KBM-7 (cell line): ENCODE results near the gene IYD.
"Not testable (repeated sequence)": the region's sequence is repeated elsewhere in the genome, so short reads cannot be mapped to it uniquely, and the experiment has no call there.

Experiments
- DNase-seq: peaks from one replicate; pipeline ENCODE4 v3.0.0-alpha.2; 2015
- in situ Hi-C: fragments of 300-500 bp; cut with MboI; formaldehyde crosslinking; loops from 2 replicates; pipeline ENCODE4 v1.14.3; 2020; ENCODE audit warnings: low sequenced_read_pairs, low pct_unique_long_range_greater_than_20kb, mixed read lengths

The IYD gene

GRCh38 chr6:150417899-150418826, 49.4 kb downstream of the IYD start:
- peak; percentile 72 for DNase-seq
- in situ Hi-C loops = loop anchor here (25.0 kb wide), 1 partner anchor 394 kb away; no protein-coding TSS in a partner anchor

GRCh38 chr6:150418827-150419594, 50.2 kb downstream of the IYD start:
- peak; percentile 67 for DNase-seq
- in situ Hi-C loops = loop anchor here (25.0 kb wide), 1 partner anchor 393 kb away; no protein-coding TSS in a partner anchor

- in situ Hi-C loops = loop anchor here (25.0 kb wide), 1 partner anchor 392 kb away; no protein-coding TSS in a partner anchor
- no peak for DNase-seq
Observed at GRCh38 chr6:150420428-150420827, 51.6 kb downstream of the IYD start.

GRCh38 chr6:150420926-150421325, 52.1 kb downstream of the IYD start:
- in situ Hi-C loops = loop anchor here (25.0 kb wide), 1 partner anchor 391 kb away; no protein-coding TSS in a partner anchor
- DNase-seq = no peak

GRCh38 chr6:150425508-150425907, 56.7 kb downstream of the IYD start:
- DNase-seq = no peak
- in situ Hi-C loops = no loop called here

GRCh38 chr6:150426198-150426597, 57.4 kb downstream of the IYD start:
- DNase-seq = no peak
- in situ Hi-C loops = no loop called here

GRCh38 chr6:150427037-150427602, 58.3 kb downstream of the IYD start:
- in situ Hi-C loops = no loop called here
- DNase-seq = no peak

- in situ Hi-C loops = no loop called here
- no peak for DNase-seq
Observed at GRCh38 chr6:150427843-150428242, 59.0 kb downstream of the IYD start.

- in situ Hi-C loops = no loop called here
- DNase-seq = no peak
Observed at GRCh38 chr6:150430815-150431214, 62.0 kb downstream of the IYD start.

- DNase-seq = no peak
- in situ Hi-C loops = no loop called here
Observed at GRCh38 chr6:150435360-150435759, 66.5 kb downstream of the IYD start.

- DNase-seq = peak; percentile 7
- in situ Hi-C loops = no loop called here
Observed at GRCh38 chr6:150435832-150436231, 67.0 kb downstream of the IYD start.

GRCh38 chr6:150439373-150439772, 70.6 kb downstream of the IYD start:
- DNase-seq = no peak
- in situ Hi-C loops = no loop called here

- no peak for DNase-seq
- in situ Hi-C loops = no loop called here
Observed at GRCh38 chr6:150443621-150444020, 74.8 kb downstream of the IYD start.

GRCh38 chr6:150444308-150444707, 75.5 kb downstream of the IYD start:
- DNase-seq = no peak
- in situ Hi-C loops = no loop called here

GRCh38 chr6:150445486-150445885, 76.7 kb downstream of the IYD start:
- no peak for DNase-seq
- in situ Hi-C loops = no loop called here

GRCh38 chr6:150448221-150448620, 79.4 kb downstream of the IYD start:
- in situ Hi-C loops = no loop called here
- DNase-seq = no peak

GRCh38 chr6:150449055-150449454, 80.2 kb downstream of the IYD start:
- in situ Hi-C loops = not testable (repeated sequence)

GRCh38 chr6:150450918-150451317, 82.1 kb downstream of the IYD start:
- in situ Hi-C loops = no loop called here
- DNase-seq = no peak

More at GRCh38 chr6:150449055-150449454, 80.2 kb downstream of the IYD start:
- not testable (repeated sequence) for DNase-seq

- in situ Hi-C loops = no loop called here
- DNase-seq = no peak
Observed at GRCh38 chr6:150451807-150452427, 83.1 kb downstream of the IYD start.
